GM18507 (cell line): ENCODE measurements around the gene TMCO4.

ENCODE experiments used
- DNase-seq: peaks from one replicate; pipeline ENCODE4 v3.0.0; 2011; ENCODE audit warnings: low read depth; ENCODE audit not compliant: insufficient read length; ENCODE audit errors: extremely low spot score
- FAIRE-seq: peaks from 2 replicates; lab custom pipeline; 2011; peaks lifted over from hg19 to GRCh38; lab: Jason Lieb, UNC

Gene TMCO4

DNA sequence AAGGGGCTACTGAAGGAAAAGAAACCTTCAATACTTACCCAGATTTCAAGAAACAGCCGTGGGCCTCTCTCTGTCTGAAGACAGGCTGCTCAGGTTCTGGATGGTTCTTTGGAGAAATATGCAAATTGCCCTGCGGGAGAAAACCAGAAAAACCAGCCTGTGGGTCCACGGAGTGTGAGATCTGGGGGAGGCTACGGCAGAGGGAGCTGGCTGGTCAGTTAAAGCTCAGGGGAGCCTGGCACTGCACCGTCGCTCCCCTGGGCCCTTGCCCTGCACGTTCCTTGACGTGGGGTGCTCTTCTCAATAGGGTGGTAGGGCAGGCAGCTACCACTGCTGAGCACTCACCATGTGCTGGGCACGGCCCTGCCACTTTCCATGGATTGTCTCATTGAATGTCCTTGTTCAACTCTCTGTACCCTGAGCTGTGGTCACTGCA is 12.7 kb downstream of the TMCO4 start:
- DNase-seq (no peak), FAIRE-seq (no peak)

- FAIRE-seq (no peak), DNase-seq (no peak)
These were observed 14.1 kb downstream of the TMCO4 start for GRCh38 chr1:19785660-19786059.

DNA sequence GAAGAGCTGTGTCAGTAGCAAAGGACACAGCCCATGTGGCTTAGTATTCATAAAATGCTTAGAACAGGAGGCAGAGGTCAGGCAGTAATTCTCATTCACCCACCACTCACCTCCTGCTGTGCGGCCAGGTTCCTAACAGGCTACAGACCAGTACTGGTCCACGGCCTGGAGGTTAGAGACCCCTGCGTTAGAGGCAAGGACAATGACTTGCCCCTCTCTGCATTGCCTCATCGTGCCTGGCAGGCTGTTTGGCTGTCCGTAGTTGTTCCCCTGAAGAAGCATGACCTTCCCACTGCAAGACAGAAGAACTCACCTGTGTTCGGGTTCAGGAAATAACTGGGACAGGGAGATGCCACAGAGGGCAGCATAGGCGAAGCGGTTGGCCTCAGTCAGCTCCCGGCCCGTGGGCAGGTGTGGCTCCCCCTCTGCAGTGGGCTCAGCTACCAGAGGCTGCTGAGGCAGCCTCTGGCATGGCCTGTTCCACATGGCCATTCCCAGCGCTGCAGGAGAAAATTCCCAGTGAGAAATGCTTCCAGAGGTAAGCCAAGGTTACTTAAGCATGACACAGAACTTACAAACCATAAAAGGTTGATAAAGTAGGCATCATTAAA is 19.3 kb downstream of the TMCO4 start:
- FAIRE-seq (no peak), DNase-seq (no peak)

- no peak for DNase-seq
- no peak for FAIRE-seq
These were observed 22.8 kb downstream of the TMCO4 start for GRCh38 chr1:19776933-19777332.

GRCh38 chr1:19776287-19776686 is 23.4 kb downstream of the TMCO4 start:
- DNase-seq (no peak), FAIRE-seq (no peak)

DNA sequence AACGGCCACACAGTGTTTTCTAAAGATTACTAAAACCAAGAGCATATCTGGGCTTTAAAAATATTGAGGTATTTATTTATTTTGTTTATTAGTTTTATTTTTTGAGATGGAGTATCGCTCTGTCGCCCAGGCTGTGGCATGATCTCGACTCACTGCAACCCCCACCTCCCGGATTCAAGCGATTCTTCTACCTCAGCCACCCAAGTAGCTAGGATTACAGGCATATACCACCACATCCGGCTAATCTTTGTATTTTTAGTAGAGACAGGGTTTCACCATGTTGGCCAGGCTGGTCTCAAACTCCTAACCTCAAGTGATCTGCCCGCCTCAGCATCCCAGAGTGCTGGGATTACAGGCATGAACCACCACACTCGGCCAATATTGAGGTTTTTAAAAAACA is 23.9 kb downstream of the TMCO4 start:
- FAIRE-seq = no peak
- DNase-seq = no peak

DNA sequence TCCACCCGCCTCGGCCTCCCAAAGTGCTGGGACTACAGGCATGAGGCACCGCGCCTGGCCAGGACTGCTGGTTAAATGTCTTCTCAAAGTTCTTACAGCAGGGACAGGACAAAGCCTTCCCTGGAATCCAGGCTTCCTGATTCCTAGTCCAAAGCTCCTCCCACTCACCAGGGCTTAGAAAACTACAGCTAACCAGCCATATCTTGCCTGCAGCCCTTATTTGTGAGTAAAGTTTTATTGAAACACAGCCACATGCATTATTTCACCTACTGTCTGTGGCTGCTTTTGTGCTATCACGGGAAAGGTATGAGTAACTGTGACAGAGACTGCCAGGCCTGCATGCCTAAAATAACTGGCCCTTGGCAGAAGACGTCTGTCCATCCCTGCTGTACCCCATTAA is 24.4 kb downstream of the TMCO4 start:
- DNase-seq (no peak), FAIRE-seq (no peak)

DNA sequence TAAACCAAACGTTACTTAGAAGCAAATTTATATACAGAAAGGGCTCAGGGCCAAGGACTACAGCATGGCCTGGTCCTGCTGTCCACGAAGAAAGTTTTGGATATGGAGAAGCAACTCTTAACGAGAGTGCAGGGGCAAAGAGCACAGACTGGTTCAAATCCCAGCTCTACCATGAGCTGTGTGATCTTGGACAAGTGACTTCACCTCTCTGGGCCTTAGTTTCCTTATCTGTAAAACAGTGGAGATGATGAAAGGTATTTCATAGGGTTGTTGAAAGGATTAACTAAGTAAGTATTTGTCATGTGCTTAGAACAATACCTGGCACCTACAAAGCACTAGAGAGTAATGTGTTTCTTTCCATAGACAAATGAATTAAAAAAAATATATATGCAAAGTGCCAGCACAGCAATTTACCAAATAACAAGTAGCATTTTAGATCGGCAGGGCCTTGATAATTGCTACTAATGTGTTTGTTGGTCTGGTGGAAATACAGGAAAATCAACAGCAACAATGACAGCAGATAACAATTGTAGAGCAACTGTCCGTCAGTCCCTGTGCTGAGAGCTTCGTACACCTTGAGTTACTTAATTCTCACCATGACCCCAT is 25.4 kb downstream of the TMCO4 start:
- no peak for FAIRE-seq
- no peak for DNase-seq

DNA sequence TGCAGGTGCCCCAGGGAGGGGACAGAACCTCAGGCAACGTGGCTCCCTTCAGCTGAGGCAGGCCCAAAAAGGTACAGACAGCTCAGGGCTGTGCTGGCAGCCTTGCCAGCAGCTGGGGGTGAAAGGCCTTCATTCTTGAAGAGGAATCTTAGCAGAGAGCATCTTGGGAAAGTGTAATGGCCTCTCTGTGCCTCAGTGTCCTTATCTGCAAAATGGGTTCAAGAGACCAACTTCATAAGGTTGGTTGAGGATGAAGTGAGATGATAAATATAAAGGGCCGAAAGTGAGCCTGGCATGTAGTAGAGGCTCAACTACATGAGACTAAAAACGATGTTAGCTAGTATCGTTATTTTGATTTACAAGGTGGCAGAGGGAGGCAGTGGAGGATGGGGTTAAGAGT is 26.2 kb downstream of the TMCO4 start:
- FAIRE-seq = no peak
- no peak for DNase-seq

GRCh38 chr1:19772053-19772452 is 27.7 kb downstream of the TMCO4 start:
- DNase-seq = no peak
- no peak for FAIRE-seq

GRCh38 chr1:19771350-19771749 is 28.4 kb downstream of the TMCO4 start:
- FAIRE-seq = no peak
- no peak for DNase-seq

GRCh38 chr1:19770436-19771190 is 29.1 kb downstream of the TMCO4 start:
- no peak for DNase-seq
- FAIRE-seq = no peak

- no peak for DNase-seq
- FAIRE-seq = no peak
These were observed 30.3 kb downstream of the TMCO4 start for GRCh38 chr1:19769211-19769932.

- DNase-seq = no peak
- FAIRE-seq = no peak
These were observed 31.1 kb downstream of the TMCO4 start for GRCh38 chr1:19768353-19769210.

GRCh38 chr1:19765623-19766022 is 34.1 kb downstream of the TMCO4 start:
- FAIRE-seq = no peak
- DNase-seq = no peak

DNA sequence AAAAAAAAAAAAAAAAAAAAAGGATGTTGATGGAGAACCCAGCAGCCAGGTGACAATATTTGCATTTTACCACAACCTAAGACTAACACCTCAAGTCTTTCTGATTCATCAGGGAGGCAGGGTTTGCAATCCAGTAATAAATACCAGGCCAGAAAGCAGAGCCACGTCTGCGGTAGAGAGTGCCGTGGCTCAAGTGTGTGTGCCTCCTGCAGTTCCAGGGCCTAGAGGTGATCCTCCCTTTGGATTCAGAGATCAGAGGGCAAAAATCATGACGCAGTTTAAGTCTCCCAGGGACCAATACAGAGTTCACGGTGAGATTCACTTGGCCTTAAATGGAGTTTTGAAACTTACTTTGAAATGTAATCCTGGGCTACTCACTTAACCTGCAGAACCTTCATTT is 34.9 kb downstream of the TMCO4 start:
- FAIRE-seq = no peak
- DNase-seq = no peak

DNA sequence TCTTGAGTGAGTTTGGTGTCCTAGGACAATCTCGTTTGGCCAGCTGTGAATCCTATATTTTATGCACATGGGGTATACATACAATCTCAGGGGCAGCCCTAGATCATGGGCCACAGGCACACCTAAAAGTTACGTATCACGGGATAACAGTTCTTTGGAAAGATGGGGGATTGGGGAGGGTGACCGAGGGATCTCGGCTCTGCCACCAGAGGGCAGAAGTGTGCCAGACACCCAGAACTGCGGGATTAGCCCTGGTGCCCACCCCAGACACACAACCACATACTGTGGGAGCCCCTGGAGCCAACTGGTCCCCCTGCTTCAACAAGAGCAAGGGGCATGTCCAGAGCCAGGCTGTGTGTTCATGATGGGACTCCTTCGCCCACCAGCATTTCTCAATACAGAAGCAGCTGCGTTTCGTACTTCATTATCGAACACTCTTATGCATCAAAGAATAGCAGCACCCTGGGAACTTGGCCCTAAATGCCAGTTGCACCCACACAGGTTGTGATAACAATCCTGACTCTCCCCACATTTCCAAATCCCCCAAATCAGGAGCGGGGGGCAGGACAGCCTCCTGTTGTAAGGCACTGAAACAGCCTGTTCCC is 37.4 kb downstream of the TMCO4 start:
- peak; percentile 32 for DNase-seq
- FAIRE-seq = peak; percentile 81

- DNase-seq (no peak), FAIRE-seq (no peak)
These were observed 40.0 kb downstream of the TMCO4 start for GRCh38 chr1:19759740-19760089.

- FAIRE-seq (no peak), DNase-seq (no peak)
These were observed 41.4 kb downstream of the TMCO4 start for GRCh38 chr1:19758227-19758830.
